ENCODE data around the gene ADAMTS12. TPM values are rescaled to one million over a fixed set of nuclear protein-coding genes. Genes with fewer than 3 reads are reported as not detected.
"Not testable (repeated sequence)": the region's sequence is repeated elsewhere in the genome, so short reads cannot be mapped to it uniquely, and the experiment has no call there.

The ADAMTS12 gene
- total RNA-seq, 1 experiment from 2014 or later, result 0.05 TPM

DNA sequence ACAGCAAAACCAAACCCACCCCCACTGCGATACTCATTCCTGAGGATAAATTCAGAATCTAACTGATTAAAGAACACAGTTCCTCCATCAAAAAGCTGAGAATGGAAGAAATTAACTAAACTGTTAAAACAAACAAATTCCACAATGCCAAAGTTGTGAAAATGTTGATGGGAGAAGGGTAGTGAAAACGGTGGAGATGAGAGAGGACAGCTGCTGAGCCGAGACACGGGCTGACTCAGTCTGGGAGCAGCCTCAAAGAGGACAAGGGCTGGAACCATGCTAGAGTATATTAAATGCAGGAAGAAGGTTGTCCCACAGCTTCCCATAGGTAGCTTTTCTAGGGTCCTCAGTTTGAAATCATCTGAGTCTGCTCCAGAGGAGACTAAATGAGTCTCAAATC is 14.3 kb downstream of the ADAMTS12 start (continued):
- TF ChIP-seq, protein P1, sequence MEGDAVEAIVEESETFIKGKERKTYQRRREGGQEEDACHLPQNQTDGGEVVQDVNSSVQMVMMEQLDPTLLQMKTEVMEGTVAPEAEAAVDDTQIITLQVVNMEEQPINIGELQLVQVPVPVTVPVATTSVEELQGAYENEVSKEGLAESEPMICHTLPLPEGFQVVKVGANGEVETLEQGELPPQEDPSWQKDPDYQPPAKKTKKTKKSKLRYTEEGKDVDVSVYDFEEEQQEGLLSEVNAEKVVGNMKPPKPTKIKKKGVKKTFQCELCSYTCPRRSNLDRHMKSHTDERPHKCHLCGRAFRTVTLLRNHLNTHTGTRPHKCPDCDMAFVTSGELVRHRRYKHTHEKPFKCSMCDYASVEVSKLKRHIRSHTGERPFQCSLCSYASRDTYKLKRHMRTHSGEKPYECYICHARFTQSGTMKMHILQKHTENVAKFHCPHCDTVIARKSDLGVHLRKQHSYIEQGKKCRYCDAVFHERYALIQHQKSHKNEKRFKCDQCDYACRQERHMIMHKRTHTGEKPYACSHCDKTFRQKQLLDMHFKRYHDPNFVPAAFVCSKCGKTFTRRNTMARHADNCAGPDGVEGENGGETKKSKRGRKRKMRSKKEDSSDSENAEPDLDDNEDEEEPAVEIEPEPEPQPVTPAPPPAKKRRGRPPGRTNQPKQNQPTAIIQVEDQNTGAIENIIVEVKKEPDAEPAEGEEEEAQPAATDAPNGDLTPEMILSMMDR (IDR thresholded peaks at IDR 0.05 in 2 of 3, conservative IDR thresholded peaks at IDR 0.05 in 1 of 3; ENCODE audit: borderline replicate concordance in 1 of 3, insufficient read depth in 1 of 3, low read depth in 2 of 3, low read length in 2 of 3), result no peak
- TF ChIP-seq FOSL1 (IDR thresholded peaks at IDR 0.05; ENCODE audit: low read depth), result no peak
- no peak for TF ChIP-seq TCF7L2 (IDR thresholded peaks at IDR 0.05; ENCODE audit: borderline replicate concordance, extremely low read depth, insufficient read depth, insufficient read length)
- TF ChIP-seq, protein P2, sequence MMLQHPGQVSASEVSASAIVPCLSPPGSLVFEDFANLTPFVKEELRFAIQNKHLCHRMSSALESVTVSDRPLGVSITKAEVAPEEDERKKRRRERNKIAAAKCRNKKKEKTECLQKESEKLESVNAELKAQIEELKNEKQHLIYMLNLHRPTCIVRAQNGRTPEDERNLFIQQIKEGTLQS (IDR thresholded peaks at IDR 0.05), result no peak
- TF ChIP-seq YY1 (IDR thresholded peaks at IDR 0.05; ENCODE audit: extremely low read depth, insufficient replicate concordance, low read depth, low read length), result no peak
- TF ChIP-seq, protein P3, sequence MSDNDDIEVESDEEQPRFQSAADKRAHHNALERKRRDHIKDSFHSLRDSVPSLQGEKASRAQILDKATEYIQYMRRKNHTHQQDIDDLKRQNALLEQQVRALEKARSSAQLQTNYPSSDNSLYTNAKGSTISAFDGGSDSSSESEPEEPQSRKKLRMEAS (IDR thresholded peaks at IDR 0.05), result no peak

DNA sequence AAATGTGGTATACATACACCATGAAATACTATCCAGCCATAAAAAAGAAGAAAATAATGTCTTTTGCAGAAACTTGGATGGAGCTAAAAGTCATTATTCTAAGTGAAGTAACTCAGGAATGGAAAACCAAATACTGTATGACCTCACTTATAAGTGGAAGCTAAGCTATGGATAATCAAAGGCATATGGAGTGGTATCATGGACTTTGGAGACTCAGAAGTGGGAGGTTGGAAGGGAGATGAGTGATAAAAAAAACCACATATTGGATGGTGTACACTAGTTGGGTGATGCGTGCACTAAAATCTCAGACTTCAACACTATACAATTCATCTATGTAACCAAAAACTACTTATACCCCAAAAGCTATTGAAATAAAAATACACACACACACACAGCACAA is 24.5 kb downstream of the ADAMTS12 start:
- Histone ChIP-seq H3K9me2 (ENCODE audit: insufficient read depth) (no peaks in the 10 kb centered on the region), H3K27ac (ENCODE audit: low read depth, low read length) (no peak overlapping the region), H3K4me1 (ENCODE audit: control insufficient read depth in 1 of 2, insufficient read depth in 2 of 2, low read length in 2 of 2) (no peaks in the 10 kb centered on the region), H3K79me2 (ENCODE audit: insufficient read depth, low read length) (no peaks in the 10 kb centered on the region), H3K9me3 (ENCODE audit: control insufficient read depth in 1 of 2, insufficient read depth in 1 of 2, low read depth in 1 of 2, low read length in 2 of 2) (no peaks in the 10 kb centered on the region), H4K20me1 (ENCODE audit: insufficient read depth) (no peaks in the 10 kb centered on the region), H3K4me2 (ENCODE audit: low read length) (no peak overlapping the region), H3K4me3 (replicated peaks in 1 of 2; ENCODE audit: low read depth in 1 of 2, low read length in 2 of 2) (no peak overlapping the region), H3K36me3 (ENCODE audit: control insufficient read depth in 1 of 2, insufficient read depth in 2 of 2, low read length in 2 of 2) (no peaks in the 10 kb centered on the region), H2AFZ (ENCODE audit: low read depth, low read length, poor library complexity, severe bottlenecking) (no peak overlapping the region), H3K27me3 (ENCODE audit: insufficient read depth, low read length) (no peaks in the 10 kb centered on the region), H3K9ac (ENCODE audit: low read length) (no peak overlapping the region)
- DNase-seq (ENCODE audit: low read depth, low spot score) (no peak), ATAC-seq (no peak)
- ChIA-PET RAD21 (ENCODE audit: low non-redundant PET in 1 of 2, low total read pairs in 2 of 2, uncharacterized antibody in 2 of 2, unreplicated experiment in 2 of 2) (no interaction called here), CTCF (no interaction called here), POLR2A (no interaction called here)
- TF ChIP-seq ZFX (IDR thresholded peaks at IDR 0.05) (no peak), EZH2 (IDR thresholded peaks at IDR 0.05) (no peak), RAD21 (IDR thresholded peaks at IDR 0.05; ENCODE audit: low read depth) (no peak), SIN3A (IDR thresholded peaks at IDR 0.05; ENCODE audit: low read depth) (no peak)
- TF ChIP-seq, protein P4, sequence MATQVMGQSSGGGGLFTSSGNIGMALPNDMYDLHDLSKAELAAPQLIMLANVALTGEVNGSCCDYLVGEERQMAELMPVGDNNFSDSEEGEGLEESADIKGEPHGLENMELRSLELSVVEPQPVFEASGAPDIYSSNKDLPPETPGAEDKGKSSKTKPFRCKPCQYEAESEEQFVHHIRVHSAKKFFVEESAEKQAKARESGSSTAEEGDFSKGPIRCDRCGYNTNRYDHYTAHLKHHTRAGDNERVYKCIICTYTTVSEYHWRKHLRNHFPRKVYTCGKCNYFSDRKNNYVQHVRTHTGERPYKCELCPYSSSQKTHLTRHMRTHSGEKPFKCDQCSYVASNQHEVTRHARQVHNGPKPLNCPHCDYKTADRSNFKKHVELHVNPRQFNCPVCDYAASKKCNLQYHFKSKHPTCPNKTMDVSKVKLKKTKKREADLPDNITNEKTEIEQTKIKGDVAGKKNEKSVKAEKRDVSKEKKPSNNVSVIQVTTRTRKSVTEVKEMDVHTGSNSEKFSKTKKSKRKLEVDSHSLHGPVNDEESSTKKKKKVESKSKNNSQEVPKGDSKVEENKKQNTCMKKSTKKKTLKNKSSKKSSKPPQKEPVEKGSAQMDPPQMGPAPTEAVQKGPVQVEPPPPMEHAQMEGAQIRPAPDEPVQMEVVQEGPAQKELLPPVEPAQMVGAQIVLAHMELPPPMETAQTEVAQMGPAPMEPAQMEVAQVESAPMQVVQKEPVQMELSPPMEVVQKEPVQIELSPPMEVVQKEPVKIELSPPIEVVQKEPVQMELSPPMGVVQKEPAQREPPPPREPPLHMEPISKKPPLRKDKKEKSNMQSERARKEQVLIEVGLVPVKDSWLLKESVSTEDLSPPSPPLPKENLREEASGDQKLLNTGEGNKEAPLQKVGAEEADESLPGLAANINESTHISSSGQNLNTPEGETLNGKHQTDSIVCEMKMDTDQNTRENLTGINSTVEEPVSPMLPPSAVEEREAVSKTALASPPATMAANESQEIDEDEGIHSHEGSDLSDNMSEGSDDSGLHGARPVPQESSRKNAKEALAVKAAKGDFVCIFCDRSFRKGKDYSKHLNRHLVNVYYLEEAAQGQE (IDR thresholded peaks at IDR 0.05; ENCODE audit: low read depth), result no peak
- TF ChIP-seq, protein P2 (IDR thresholded peaks at IDR 0.05), result no peak
- intact Hi-C loops (cut with micrococcal nuclease), result no loop called here
- BruUV-seq (replicated peaks), result no TSS peak

DNA sequence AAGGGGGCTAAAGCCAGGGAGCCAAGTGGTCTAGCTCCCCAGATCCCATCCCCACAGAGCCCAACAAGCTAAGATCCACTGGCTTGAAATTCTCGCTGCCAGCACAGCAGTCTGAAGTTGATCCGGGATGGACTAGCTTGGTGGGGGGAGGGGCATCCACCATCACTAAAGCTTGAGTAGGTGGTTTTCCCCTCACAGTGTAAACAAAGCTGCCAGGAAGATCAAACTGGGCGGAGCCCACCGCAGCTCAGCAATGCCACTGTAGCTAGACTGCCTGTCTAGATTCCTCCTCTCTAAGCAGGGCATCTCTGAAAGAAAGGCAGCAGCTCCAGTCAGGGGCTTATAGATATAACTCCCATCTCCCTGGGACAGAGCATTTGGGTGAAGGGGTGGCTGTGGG is 32.6 kb downstream of the ADAMTS12 start:
- RAD21 ChIA-PET (ENCODE audit: low non-redundant PET in 1 of 2, low total read pairs in 2 of 2, uncharacterized antibody in 2 of 2, unreplicated experiment in 2 of 2); DNase-seq (ENCODE audit: low read depth, low spot score); H3K4me2 ChIP-seq (ENCODE audit: low read length); H3K4me1 ChIP-seq (ENCODE audit: control insufficient read depth in 1 of 2, insufficient read depth in 2 of 2, low read length in 2 of 2); H3K9me2 ChIP-seq (ENCODE audit: insufficient read depth); H3K36me3 ChIP-seq (ENCODE audit: control insufficient read depth in 1 of 2, insufficient read depth in 2 of 2, low read length in 2 of 2); H3K27ac ChIP-seq (ENCODE audit: low read depth, low read length); H3K79me2 ChIP-seq (ENCODE audit: insufficient read depth, low read length); H3K9ac ChIP-seq (ENCODE audit: low read length); H4K20me1 ChIP-seq (ENCODE audit: insufficient read depth); H3K9me3 ChIP-seq (ENCODE audit: control insufficient read depth in 1 of 2, insufficient read depth in 1 of 2, low read depth in 1 of 2, low read length in 2 of 2); ATAC-seq; H2AFZ ChIP-seq (ENCODE audit: low read depth, low read length, poor library complexity, severe bottlenecking); BruUV-seq (replicated peaks); CTCF ChIA-PET; H3K4me3 ChIP-seq (replicated peaks in 1 of 2; ENCODE audit: low read depth in 1 of 2, low read length in 2 of 2); intact Hi-C loops (cut with micrococcal nuclease); POLR2A ChIA-PET: not testable (repeated sequence)
- H3K27me3 ChIP-seq (ENCODE audit: insufficient read depth, low read length), result peaks cover 35% of the 10 kb centered on the region; the same call in 1 of the 2 replicates

Data from HCT116 (cell line).